Renal cortical epithelial cell (primary cell): ENCODE results near the gene SLC6A18. TPM values are rescaled to one million over a fixed set of nuclear protein-coding genes. Genes with fewer than 3 reads are reported as not detected.

Source experiments
- DNase-seq: peaks from one replicate; pipeline ENCODE4 v3.0.0-alpha.2; 2011; ENCODE audit warnings: low read depth
- total RNA-seq: library from RNA; depleted of rRNA; stranded (reverse); fragments of >200 nt; gene quantifications from 2 replicates; pipeline ENCODE4 v1.2.3, GENCODE V29; 2014

The SLC6A18 gene
- total RNA-seq, 1 donor from 2014 or later = not detected

DNA sequence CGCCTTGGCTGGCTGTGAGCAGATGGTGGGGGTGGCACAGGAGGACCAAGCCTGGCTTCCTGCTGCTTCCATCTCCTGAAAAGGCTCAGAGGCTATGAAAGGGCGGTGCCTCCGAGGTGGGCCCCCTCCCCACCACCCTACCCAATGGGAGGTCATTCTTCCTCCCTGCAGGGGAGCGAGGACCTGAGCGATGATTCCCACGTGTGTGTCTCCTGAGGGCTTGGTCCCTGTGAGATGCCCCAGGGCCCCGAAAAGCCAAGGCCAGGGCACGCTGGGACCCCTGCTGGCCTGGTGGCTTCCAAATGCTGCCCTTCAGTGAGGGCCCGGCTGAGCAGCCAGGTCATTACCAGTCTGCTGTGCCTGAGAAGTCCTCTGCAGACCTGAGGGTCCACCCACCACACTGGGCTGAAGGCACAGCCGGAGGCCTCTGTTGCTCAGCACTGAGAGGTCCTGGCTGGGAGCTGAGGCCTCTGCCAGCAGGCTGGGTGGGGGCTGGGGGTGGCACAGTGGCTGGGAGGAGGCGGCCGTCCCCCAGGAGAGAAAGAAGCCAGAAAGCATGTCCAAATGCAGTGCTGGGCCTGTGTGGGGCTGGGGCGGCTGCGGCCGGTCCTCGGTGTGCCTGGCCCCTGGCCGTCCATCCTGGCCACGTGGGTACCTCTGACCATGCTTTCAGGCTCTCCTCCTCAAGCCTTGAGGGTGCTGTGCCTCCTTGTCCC, 37.8 kb upstream of the SLC6A18 start:
- DNase-seq = no peak

GRCh38 chr5:1187950-1188334, 37.2 kb upstream of the SLC6A18 start:
- no peak for DNase-seq

- no peak for DNase-seq
Measured at GRCh38 chr5:1188464-1188863, 36.7 kb upstream of the SLC6A18 start.

DNA sequence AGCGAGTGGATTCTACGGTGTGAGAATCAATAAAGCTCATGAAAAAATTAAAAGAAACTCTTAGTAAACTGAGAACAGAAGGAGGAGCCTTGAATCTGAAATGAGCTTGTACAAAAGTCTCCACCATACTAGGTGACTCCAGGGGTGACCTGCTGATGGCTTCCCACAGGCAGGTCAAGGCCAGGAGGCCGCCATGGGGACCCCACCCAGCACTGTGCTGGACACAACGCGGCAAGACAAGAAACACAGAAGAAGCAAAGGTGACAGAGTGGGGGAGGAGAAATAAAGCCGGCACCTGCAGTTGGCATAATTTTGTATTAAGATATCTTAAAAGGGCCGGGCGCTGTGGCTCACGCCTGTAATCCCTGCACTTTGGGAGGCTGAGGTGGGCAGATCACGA, 35.9 kb upstream of the SLC6A18 start:
- no peak for DNase-seq

DNA sequence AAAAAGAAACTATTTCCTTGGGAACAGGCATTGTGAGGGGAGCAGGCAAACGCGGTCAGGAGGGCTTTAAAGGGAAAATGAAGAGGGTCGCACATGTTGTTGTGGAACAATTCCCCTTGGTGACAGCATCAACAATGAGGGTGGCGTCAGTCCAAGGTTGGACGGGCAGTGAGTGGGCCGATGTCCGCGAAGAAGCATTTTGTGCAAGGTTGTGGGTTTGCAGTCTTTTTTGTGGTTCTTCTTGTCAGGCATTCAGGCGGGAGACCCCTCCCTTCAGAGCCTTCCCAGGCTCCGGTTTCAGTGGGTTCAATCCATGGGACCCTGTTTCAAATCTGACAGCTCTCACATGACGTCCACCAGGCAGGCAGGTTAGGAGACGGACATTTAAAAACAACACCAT, 34.9 kb upstream of the SLC6A18 start:
- no peak for DNase-seq

GRCh38 chr5:1190837-1191239, 34.3 kb upstream of the SLC6A18 start:
- DNase-seq = no peak

DNA sequence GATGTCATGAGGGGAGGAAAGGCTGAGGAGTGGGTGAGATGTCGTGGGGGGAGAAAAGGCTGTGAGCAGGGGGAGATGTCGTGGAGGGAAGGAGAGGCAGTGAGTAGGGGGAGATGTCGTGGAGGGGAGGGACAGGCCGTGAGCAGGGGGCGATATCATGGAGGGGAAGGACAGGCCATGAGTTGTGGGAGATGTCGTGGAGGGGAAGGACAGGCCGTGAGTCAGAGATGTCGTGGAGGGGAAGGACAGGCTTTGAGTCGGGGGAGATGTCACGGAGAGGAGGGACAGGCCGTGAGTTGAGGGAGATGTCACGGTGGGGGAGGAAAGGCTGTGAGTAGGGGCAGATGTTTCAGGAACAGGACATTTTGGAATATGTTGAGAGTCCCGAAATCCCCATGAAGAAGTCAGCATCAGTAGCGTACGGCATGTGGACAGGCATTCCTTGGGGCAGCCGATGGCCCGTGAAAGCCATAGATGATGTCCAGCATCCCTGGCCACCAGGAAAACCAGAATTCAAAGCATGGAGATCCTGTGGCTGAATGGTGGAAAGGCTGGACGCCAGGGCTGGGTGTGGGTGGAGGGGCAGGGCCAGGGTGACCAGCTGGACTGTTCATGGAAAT, 32.1 kb upstream of the SLC6A18 start:
- DNase-seq = no peak

GRCh38 chr5:1193591-1193985, 31.6 kb upstream of the SLC6A18 start:
- DNase-seq = no peak

GRCh38 chr5:1194378-1194777, 30.8 kb upstream of the SLC6A18 start:
- no peak for DNase-seq

DNA sequence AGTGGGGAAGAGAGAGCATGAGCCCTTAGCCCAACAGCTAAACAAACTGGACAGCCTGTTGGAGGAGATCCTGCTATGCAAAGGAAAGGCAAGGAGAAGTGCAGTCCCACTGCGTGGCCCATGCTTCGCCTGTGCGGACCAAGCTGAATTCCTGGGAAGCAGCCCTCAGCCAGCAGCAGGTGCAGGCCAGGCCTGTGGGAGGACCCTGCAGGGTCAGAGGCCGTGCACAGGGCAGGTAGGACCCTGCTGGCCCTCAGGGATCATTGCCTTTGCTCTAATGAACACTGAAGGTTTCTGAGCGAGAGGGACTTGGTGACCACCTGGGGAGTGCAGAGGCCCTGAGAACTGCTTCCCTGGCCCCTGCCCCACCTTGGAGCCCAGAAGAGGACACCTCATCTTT, 29.7 kb upstream of the SLC6A18 start:
- DNase-seq = no peak

DNA sequence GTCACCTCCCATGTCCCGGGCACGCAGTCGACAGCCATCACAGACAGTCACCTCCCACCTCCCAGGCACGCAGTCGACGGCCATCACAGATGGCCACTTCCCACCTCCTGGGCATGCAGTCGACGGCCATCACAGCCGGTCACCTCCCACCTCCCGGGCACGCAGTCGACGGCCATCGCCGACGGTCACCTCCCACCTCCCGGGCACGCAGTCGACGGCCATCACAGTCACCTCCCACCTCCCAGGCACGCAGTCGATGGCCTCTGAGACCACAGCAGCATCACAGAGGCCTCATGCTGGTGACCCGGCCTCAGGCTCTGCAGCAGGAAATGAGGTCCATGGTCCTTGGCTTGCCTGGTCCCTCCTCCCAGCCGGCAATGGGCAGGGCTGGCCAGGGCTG, 29.3 kb upstream of the SLC6A18 start:
- no peak for DNase-seq

DNA sequence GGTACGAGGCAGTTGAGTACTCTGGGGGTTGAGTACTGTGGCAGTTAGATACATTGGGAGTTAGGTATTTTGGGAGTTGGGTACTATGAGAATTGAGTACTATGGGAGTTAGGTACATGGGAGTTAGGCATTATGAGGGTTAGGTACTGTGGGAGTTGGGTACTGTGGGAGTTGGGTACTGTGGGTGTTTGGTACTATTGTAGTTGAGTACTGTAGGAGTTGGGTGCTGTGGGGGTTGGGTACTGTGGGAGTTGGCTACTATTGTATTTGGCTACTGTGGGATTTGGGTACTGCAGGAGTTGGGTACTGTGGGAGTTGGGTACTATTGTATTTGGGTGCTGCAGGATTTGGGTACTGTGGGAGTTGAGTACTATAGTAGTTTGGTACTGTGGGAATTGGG, 28.6 kb upstream of the SLC6A18 start:
- DNase-seq = no peak

DNA sequence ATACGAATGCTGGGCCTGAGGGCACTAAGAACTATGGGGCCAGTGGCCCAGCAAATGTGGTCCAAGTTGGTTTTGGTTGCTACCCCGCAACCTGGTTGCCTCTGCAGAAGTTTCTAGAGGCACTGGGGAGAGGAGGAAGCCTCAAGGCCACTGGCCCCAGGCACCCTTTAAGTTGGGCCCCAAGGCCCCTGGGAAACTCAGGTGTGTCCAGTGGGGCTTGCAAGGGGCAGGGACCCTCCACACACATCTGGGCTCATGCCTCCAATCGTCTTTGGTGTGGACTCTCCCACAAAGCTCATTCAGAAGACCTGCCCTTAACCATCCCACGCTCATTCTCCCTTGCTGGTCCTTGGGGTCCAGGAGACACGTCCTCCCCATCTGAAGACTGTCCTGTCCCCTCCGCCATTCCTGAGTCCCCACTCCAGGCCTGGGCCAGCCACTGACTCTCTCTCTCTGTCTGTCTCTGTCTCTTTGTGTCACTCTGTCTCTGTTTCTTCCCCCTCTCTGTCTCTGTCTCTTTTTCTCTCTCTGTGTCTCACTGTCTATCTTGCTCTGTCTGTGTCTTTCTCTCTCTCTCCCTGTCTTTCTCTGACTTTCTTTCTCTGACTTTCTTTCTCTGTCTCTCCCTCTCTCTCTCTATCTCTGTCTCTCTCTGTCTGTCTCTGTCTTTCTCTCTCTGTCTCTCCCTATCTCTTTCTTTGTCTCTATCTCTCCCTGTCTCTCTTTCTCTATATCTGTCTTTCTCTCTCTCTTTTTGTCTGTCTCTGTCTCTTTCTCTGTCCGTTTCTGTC, 27.1 kb upstream of the SLC6A18 start:
- no peak for DNase-seq

- no peak for DNase-seq
Measured at GRCh38 chr5:1199340-1199648, 25.9 kb upstream of the SLC6A18 start.

DNA sequence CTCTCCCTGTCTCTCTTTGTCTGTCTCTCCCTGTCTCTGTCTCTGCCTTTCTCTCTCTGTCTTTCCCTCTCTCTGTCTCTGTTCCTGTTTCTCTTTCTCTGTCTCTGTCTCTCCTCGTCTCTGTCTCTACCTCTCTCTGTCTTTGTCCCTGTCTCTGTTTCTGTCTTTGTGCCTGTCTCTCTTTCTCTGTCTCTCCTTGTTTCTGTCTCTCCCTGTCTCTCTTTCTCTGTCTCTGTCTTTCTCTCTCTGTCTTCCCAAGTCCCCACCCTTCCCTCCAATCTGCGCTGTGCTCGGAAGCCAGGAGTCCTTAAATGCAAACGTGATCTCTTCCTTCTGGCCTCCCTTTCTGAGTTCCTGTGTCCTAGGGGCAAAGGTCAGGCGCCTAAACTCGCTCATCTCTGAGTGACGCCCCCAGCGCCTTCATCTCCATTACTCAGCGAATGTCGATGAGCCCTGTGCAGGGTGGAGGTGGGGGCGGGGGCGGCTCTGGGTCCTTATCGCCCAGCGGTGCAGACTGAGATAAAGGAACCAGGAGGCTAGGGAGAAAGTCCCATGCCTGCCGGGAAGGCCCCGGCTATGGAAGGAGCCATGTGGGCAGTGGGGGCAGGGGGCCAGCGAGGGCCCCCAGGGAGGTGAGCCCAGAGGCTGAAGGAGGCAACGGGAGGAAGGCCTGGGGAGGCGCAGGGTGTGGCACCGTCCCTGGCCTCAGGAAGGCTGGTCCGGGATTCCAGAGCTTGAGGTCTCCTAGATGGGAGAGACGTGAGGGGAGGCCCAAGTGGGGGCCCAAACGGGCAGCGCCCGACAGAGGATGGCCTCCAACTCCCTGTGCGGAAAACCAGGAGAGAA, 25.3 kb upstream of the SLC6A18 start:
- no peak for DNase-seq

DNA sequence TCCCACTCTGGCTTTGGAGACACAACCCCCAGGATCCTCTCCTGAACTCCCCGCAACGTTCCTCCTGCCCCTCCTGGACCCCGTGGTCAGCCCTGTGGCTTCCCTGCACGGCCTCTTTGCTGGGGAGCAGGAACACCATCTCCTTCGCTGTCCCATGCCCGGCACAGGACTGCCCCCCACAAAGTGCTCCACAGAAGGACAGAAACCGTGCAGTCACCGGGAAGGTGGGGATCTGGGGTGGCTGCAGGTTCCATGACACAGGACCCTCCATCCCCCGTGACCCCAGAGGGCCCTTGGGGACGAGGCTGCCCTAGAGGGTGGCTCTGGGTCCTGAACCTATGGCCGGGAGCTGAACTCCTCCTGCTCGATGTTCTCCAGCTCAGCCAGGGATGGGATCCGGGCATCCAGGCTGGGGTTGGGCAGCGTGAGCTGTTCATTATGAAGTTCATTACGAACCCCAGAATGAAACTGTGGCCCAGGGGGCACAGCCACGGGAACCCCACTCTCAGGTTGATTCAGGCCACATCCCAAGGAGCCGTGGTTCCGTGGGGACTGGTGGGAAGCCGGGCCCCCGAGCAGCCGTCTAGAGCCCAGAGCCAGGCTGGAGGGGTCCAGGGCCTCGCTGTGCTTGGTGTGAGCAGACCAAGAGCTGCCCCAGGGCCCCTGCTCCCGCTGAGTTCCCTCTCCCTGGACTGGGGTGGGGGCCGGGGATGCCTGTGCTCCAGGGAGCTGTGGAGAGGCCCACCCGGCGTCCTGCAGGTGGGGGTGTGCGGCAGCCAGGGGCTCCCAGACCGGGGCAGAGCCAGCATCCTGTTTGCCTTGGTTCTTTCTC, 24.5 kb upstream of the SLC6A18 start:
- no peak for DNase-seq

DNA sequence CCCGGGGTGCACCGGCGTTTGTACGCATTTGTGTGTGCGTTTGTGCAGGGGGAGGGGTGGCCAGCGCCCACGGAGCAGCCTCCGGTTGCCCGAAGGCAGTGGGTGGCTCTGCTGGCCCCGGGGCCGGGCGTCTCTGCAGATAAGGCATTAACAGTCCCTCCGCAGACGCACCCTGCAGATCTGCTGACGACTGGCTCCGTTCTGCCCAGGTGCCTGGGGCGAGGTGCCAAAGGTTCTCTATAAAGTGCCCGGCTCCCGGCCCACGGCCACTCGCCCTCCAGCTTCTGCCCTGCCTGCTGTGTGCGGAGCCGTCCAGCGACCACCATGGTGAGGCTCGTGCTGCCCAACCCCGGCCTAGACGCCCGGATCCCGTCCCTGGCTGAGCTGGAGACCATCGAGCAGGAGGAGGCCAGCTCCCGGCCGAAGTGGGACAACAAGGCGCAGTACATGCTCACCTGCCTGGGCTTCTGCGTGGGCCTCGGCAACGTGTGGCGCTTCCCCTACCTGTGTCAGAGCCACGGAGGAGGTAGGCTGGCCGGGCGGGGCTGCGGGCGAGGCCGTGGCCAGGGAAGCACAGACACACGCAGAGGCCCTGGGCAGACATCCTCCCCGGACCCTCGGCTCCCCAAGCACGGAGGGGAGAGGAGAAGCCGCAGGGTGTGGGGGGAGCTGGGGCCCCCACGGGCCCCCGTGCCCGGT, 23.7 kb upstream of the SLC6A18 start, which contains the start of gene SLC6A19:
Gene SLC6A19, plus strand, starts transcription at position 269 of the 699 bp plus-strand sequence. Its CDS starts 56 bp downstream, at position 325.
- DNase-seq = no peak

- DNase-seq = no peak
Measured at GRCh38 chr5:1202026-1202797, 23.0 kb upstream of the SLC6A18 start.

- DNase-seq = no peak
Measured at GRCh38 chr5:1202798-1203185, 22.4 kb upstream of the SLC6A18 start.
